ENCODE measurements around the gene CCDC187. TPM values are rescaled to one million over a fixed set of nuclear protein-coding genes. Genes with fewer than 3 reads are reported as not detected.

CCDC187 gene
- total and polyA plus RNA-seq, 8 donors, result 0.12 to 2.8 (median 0.45) TPM; not detected in 1

DNA sequence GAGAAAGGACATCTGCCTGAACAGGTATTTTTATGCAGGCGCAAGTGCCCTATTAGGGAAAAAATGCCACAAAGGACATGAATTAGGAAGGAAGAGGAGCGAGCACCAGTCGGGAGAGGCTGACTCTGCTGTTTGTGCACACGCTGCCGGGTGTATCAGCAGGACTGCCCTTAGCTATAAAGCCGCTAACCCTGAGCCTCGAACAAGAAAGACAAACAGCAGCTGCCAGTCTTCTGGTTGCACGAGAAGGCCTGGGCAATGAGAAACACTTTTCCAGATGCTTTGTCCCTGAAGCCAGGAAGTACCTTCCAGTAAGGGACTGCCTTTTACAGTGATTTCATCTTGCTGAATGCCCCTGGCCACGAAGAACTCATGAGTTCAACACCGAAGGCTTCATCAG, 70.9 kb downstream of the CCDC187 start:
- intact Hi-C loops (cut with DNase I; ENCODE audit: low total_unique reads), result no loop called here
- TF ChIP-seq POLR2AphosphoS5 (IDR thresholded peaks at IDR 0.05), result no peak
- Histone ChIP-seq H3K4me3 (no peak overlapping the region), H3K4me1 (peaks cover 0 to 5% (median 0%) of the 10 kb centered on the region in 4 donors), H3K27ac (no peak overlapping the region), H3K9me3 (no peaks in the 10 kb centered on the region), H3K36me3 (peaks cover 13 to 53% (median 37%) of the 10 kb centered on the region in 4 donors), H3K27me3 (no peaks in the 10 kb centered on the region)
- 55 to 67% (median 59%) methylated on average over 10 of the region's 10 CpGs for WGBS, 5 donors
- DNase-seq, result no peak

DNA sequence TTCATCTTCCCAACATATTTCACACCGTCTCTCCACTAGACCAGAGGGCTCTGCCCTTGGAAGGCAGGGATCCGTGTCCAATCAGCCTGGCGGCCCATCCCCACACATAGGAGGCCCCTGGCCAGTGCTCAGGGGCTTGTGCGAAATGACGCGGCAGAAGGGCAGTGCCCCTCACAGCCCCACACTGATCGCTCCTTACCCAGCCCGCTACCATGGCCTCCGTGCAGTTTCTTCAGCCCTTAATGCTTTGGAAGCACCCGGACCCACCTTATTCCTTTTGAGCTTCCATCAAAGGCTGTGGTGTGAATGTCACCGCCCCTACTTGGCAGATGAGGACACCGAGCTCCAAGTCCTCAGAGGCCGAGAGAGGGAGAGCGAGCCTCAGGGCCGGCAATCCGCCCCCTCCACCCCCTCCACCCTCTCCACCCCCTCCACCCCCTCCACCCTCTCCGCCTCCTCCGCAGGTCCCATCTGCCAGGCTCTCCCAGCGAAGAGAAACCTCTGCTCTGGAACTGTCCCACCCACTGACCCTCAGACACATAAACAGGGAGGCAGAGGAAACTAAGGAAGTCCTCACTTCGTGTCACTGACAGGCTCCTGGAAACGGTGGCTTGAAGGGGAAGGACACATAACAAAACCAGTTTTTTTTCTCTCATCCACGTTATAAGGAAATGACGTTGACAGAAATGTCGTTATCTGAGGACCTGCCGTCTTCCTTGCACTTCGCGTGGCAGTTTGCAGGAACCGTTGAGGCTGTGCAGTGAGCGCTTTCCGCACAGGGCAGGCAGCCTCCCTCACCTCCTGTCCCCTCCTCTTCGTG, 72.2 kb downstream of the CCDC187 start:
- Histone ChIP-seq H3K9me3 (no peaks in the 10 kb centered on the region), H3K36me3 (peaks cover 13 to 44% (median 29%) of the 10 kb centered on the region in 4 donors), H3K4me1 (peaks cover 0 to 5% (median 0%) of the 10 kb centered on the region in 4 donors), H3K27me3 (no peaks in the 10 kb centered on the region), H3K4me3 (no peak overlapping the region), H3K27ac (no peak overlapping the region)
- no peak for DNase-seq
- TF ChIP-seq POLR2A (IDR thresholded peaks at IDR 0.05), result no peak
- TF ChIP-seq POLR2AphosphoS5 (IDR thresholded peaks at IDR 0.05), result no peak
- TF ChIP-seq EP300 (IDR thresholded peaks at IDR 0.05), result no peak
- TF ChIP-seq, protein P1, sequence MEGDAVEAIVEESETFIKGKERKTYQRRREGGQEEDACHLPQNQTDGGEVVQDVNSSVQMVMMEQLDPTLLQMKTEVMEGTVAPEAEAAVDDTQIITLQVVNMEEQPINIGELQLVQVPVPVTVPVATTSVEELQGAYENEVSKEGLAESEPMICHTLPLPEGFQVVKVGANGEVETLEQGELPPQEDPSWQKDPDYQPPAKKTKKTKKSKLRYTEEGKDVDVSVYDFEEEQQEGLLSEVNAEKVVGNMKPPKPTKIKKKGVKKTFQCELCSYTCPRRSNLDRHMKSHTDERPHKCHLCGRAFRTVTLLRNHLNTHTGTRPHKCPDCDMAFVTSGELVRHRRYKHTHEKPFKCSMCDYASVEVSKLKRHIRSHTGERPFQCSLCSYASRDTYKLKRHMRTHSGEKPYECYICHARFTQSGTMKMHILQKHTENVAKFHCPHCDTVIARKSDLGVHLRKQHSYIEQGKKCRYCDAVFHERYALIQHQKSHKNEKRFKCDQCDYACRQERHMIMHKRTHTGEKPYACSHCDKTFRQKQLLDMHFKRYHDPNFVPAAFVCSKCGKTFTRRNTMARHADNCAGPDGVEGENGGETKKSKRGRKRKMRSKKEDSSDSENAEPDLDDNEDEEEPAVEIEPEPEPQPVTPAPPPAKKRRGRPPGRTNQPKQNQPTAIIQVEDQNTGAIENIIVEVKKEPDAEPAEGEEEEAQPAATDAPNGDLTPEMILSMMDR (IDR thresholded peaks at IDR 0.05), result no peak
- 77 to 81% (median 80%) methylated on average over 30 to 31 of the region's 31 CpGs for whole genome bisulfite sequencing, 5 donors
- intact Hi-C loops (cut with DNase I; ENCODE audit: low total_unique reads), result no loop called here

DNA sequence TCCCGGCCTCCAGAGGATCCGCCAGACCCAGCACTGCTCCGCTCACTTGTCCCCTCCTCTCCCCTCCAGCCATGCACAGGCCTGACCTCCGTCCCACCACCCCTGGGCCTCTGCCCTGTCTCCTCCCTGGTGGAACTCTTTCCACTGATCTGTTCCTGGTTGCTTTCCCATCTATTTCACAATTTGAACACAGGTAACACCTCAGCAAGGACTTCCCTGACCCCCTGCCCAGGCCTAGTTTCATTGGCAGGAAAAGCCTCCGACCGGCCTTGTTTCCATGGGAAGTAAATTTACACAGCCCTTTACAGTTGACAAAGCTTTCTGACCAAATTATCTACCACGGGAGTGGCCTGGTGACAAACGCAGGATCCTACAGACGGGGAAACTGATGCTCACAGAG, 73.1 kb downstream of the CCDC187 start:
- Histone ChIP-seq H3K36me3 (peaks cover 5 to 35% (median 24%) of the 10 kb centered on the region in 4 donors), H3K4me3 (no peak overlapping the region), H3K9me3 (no peaks in the 10 kb centered on the region), H3K4me1 (peaks cover 0 to 5% (median 0%) of the 10 kb centered on the region in 4 donors), H3K27ac (no peak overlapping the region), H3K27me3 (no peaks in the 10 kb centered on the region)
- TF ChIP-seq POLR2AphosphoS5 (IDR thresholded peaks at IDR 0.05) (no peak), POLR2A (IDR thresholded peaks at IDR 0.05) (no peak), EP300 (IDR thresholded peaks at IDR 0.05) (no peak)
- TF ChIP-seq, protein P1 (IDR thresholded peaks at IDR 0.05), result no peak
- intact Hi-C loops (cut with DNase I; ENCODE audit: low total_unique reads), result no loop called here
- WGBS, 5 donors, result 78 to 94% (median 86%) methylated on average over 9 of the region's 9 CpGs
- no peak for DNase-seq

GRCh38 chr9:136230365-136230764, 73.5 kb downstream of the CCDC187 start:
- intact Hi-C loops (cut with DNase I; ENCODE audit: low total_unique reads), result no loop called here
- WGBS, 5 donors, result 88 to 94% (median 92%) methylated on average over 10 of the region's 10 CpGs
- Histone ChIP-seq H3K4me1 (peaks cover 0 to 5% (median 0%) of the 10 kb centered on the region in 4 donors), H3K27ac (no peak overlapping the region), H3K27me3 (no peaks in the 10 kb centered on the region), H3K36me3 (peaks cover 3 to 31% (median 24%) of the 10 kb centered on the region in 4 donors), H3K4me3 (no peak overlapping the region), H3K9me3 (no peaks in the 10 kb centered on the region)
- no peak for DNase-seq
- no peak for TF ChIP-seq EP300 (IDR thresholded peaks at IDR 0.05)
- TF ChIP-seq POLR2A (IDR thresholded peaks at IDR 0.05), result no peak
- TF ChIP-seq, protein P1 (IDR thresholded peaks at IDR 0.05), result no peak
- no peak for TF ChIP-seq POLR2AphosphoS5 (IDR thresholded peaks at IDR 0.05)
